ENCODE measurements around the gene C20orf202.

DNA sequence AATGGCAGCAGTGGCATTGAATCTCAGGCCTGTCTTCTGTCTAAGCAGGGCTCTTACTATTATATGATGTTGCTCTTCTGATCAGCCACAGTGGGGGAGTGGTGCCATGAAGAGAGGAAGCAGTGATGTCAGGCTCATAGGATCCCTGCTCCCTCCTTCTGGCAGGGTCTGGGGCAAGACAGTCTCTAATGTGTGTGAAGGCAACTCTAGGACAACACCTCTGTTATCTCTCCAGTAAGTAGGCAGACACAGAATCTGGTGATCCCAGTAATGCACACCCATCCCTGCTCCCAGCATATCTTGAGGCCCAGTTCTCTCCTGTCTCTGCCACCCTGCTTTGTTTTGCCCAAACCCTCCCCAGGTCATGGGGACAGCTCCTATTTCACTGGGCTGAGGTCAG, 8.8 kb downstream of the C20orf202 start:
- TF ChIP-seq, protein P1, sequence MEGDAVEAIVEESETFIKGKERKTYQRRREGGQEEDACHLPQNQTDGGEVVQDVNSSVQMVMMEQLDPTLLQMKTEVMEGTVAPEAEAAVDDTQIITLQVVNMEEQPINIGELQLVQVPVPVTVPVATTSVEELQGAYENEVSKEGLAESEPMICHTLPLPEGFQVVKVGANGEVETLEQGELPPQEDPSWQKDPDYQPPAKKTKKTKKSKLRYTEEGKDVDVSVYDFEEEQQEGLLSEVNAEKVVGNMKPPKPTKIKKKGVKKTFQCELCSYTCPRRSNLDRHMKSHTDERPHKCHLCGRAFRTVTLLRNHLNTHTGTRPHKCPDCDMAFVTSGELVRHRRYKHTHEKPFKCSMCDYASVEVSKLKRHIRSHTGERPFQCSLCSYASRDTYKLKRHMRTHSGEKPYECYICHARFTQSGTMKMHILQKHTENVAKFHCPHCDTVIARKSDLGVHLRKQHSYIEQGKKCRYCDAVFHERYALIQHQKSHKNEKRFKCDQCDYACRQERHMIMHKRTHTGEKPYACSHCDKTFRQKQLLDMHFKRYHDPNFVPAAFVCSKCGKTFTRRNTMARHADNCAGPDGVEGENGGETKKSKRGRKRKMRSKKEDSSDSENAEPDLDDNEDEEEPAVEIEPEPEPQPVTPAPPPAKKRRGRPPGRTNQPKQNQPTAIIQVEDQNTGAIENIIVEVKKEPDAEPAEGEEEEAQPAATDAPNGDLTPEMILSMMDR (IDR thresholded peaks at IDR 0.05; ENCODE audit: low read depth, low read length) = no peak
- TF ChIP-seq POLR2A (IDR thresholded peaks at IDR 0.05; ENCODE audit: extremely low read depth, insufficient read length) = no peak
- TF ChIP-seq, protein P2, sequence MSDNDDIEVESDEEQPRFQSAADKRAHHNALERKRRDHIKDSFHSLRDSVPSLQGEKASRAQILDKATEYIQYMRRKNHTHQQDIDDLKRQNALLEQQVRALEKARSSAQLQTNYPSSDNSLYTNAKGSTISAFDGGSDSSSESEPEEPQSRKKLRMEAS (IDR thresholded peaks at IDR 0.05; ENCODE audit: low read depth, low read length) = no peak

Measured in NB4 (cell line).